Measurements from ENCODE around the gene NXT1.

Gene NXT1

DNA sequence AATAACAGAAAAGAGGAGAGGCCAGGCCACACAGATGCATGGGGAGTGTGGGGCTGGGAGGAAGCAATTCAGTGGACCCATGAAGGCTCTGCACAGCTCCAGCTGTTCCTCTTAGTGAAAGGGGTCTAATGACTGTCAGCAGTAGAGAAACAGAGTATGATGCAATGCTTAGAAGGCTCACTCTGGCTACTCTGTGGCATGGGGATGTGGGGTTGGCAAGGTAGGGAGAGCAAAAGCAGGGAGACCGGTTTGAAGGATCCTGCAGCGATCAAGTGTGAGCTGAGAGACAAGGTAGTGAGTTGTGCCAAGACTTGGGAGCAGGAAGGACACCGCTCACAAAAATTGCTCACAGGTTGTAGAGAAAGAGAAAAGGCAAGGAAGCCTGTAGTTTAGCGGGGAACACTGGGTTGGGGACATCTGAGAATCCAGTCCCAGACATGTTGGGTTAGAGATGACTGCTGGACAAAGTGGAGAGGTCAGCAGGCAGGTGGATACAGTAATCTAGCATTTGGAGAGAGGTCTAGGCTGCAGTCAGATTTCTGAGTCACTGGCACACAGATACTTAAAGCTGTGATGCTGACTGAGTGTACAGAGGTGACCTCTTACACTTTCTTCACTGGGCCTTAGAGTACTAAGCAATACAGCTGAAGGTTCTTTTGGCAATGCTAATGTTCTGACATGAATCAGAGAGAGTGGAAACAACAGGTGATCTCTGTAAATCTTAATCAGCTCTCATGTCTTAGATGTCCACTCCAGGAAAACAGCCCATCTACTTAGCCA is 43.6 kb downstream of the NXT1 start:
- DNase-seq: no peak

DNA sequence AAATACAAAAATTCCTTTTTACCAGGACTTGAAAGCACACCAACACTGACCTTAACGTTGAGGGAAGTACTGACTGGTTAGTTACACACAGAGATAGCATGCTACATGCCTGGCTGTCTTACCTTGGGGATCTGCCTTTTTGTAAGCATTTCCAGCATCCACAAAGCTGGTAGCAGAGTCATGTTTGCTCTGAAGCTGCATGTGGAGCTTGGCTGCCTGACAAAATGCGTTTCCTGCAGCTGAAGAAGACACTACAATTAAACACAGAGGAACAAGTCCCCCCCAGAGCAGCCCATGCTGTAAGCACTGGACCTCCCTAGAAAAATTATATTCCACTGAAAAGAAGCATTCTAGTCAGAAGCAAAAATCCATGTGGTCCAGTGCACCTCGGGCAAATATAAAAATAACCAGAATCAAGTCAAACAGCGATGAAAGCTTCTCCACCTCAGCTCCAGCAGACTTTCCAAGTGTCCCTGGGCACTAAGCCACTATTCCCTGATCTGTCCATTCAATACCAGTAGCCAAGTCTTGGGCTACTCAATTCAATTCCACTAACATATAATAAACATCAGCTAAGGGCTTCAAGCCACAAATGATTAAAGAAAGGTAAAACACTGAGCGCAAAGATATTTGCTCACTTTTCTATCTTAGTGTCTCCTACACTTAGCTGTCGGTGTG is 46.5 kb downstream of the NXT1 start:
- no peak for DNase-seq

DNA sequence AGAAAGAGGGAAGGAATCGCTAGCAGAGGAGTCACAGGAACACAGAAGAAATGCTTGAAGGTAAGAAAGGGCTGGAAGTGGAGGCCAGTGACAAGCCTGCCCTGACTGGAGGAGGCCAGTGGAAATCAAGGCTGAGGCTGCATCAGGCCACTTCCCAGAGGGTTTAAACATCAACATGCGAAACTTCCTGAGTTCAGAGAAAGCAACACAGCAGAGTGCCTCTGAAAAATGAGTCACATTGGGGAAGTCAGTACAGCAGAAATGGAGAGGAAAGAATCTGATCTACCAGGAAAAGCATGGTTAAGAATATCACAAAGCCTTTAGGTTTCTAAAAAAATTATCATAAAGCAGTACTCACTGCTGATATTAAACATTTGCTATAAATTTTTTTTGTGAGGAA is 47.4 kb downstream of the NXT1 start:
- no peak for DNase-seq

DNA sequence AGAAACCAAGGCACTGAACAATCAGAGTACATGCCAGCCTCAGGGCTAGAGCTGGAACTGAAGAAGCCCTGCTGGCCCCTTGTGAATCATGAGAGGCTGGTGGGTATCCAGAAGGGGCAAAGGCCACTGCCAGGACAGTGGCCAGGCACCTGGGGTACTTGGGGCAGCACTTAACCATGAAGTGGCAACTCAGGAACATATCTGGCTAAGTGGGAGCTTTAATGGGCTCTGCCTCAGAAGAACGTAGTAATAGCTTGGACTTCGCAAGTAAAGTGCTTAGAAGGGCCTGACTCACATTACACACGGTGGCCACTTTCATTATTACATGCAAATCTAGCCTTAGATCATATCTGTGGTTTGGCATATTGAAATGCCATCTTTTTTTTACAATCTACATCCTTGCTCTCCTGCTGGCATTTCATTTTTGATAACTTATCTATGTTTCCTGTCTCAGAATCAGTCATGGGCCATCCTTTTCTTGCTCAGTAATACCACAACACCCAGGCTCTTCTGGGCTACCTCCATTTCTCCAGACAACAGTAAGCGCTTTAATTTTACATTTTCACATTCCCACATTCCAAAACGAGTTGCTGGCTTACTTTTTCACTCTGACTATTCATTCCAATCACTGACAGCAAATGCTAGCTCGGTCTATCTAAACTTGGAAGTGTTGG is 49.1 kb downstream of the NXT1 start:
- no peak for DNase-seq

DNA sequence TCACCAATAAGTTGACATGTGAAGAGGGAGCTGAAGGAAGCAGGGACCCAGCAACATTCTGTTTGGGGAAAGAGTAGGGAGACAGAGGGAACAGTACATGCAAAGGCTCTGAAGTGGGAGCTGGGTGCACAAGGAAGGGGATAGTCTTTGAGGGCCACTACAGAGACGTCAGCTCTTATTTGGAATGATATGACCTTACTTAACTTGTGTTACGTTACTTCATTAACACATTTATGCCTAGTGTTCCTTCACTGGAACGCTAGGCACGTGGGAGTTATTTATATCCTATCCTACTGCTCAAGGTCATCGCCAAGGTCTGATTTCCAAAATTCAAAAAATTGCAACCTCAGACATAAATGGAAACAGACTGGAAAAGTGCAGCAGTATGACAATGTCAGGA is 50.5 kb downstream of the NXT1 start:
- DNase-seq: no peak

DNA sequence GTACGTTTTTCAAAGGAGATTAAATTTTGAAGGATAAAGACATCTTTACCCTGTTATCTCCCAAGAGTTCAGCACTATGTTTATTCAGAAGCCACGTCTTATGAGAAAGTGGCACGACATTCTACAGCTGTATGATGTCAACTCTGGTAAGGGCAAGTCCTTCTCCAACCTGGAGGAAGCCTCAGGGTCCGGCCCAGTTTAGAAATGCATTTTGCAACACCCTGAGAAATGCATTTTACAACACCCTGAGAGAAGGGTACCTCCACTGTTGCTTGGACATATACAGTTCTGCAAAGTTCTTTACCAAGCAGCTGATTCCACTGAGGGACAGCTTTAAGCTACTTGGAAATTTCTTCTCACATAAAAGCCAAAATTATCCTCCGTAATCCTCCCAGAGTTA is 53.2 kb downstream of the NXT1 start:
- no peak for DNase-seq

DNA sequence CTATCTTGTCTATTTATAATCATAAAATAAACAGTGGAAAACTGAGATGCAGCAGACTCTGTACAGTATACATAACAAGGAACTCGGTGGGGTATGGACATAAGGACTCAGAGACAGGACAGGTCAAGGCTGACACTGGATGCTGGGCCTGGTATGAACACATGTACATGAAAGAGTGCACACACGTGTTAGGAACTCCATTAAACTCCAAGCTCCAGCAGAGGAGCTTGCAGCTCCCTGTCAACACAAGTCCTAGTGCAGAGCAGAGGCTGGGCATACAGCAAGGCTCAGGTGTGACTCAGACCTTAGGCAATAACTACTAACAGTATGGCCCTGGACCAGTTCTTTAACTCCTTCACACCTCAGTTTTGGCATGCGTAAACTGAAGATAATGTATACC is 53.6 kb downstream of the NXT1 start:
- no peak for DNase-seq
